GM19463 (cell line): ENCODE data around the gene PPTC7.
A peak's percentile ranks its signal among the peaks of the same experiment; 100 is the strongest.
"Not testable (repeated sequence)": the region's sequence is repeated elsewhere in the genome, so short reads cannot be mapped to it uniquely, and the experiment has no call there.

Experiments
- ATAC-seq: cut with Tn5 transposase; IDR thresholded peaks from one replicate; pipeline ENCODE4 v1.9.1; 2021; ENCODE audit warnings: mild to moderate bottlenecking, moderate library complexity; ENCODE audit not compliant: unreplicated experiment

PPTC7 gene, protein sequence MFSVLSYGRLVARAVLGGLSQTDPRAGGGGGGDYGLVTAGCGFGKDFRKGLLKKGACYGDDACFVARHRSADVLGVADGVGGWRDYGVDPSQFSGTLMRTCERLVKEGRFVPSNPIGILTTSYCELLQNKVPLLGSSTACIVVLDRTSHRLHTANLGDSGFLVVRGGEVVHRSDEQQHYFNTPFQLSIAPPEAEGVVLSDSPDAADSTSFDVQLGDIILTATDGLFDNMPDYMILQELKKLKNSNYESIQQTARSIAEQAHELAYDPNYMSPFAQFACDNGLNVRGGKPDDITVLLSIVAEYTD

GRCh38 chr12:110583137-110584059 lies at the start of gene PPTC7:
TSS of gene PPTC7 (minus strand) at chr12:110583318. CDS start at chr12:110583031, 287 bp downstream.
- peak; percentile 91 for ATAC-seq

- ATAC-seq = no peak
Measured at GRCh38 chr12:110627500-110628195, 44.5 kb upstream of the PPTC7 start.

DNA sequence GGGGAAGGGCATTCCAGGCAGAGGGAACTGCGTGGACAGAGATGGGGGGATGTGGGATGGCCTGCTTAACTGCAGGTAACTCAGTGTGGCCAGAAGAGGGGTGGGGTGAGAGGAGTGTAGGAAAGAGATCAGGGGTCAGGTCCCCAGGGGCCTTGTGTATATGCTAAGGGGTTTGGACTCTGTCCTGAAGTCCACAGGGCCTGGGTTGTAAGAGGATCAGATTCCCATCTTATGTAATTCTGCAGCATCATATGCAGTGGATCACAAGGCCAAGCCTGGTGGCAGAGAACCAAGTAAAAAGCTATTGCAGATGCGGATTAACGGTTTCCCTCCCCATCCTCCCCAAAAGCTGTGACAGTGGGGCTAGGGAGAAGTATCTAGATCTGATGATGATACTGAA lies 39.5 kb upstream of the PPTC7 start:
- no peak for ATAC-seq

DNA sequence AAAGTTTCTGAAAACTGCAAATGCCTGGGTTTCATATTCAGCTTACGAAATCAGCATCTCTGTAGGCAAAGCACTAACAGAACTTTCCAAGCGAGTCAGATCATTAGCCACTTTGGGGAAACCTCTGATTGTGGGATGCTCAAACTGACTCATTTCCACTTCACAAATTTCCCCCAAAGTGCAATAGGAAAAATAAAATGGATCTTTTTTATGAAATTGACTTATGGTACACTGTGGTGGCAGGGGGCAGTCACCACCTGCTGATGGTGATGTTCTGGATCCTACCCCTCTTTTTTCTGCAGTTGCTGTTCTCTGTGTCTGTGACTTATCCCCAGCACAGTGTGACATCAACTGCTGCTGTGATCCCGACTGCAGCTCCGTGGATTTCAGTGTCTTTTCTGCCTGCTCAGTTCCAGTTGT lies 36.4 kb upstream of the PPTC7 start:
- peak; percentile 52 for ATAC-seq

DNA sequence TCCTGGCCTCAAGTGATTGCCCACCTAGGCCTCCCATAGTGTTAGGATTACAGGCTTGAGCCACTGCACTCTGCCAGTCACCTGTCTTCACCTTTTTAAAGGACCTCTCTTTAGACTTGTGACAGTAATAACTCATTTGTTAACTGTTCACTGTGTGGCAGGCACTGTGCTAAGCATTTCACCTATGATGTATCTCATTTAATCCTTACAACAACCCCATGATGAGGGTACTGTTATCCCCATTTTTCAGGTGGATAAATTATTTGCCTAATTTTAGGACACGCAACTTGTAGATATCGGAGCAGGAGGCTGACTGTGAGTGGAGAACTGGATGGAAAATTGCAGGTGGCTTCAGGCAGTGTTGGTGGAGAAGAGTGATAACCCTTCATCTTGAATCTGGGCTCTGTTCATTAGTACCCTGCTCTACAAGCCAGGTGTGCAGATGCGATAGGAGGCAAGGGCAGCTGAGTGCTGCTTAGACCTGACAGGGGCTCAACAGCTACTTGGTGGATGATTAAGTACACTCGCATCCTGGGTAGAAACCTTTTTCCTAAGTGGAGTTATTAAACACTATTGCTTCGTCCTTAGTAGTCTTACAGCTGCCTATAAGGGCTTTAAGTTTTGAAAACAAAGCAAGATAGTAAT lies 33.5 kb upstream of the PPTC7 start:
- no peak for ATAC-seq

DNA sequence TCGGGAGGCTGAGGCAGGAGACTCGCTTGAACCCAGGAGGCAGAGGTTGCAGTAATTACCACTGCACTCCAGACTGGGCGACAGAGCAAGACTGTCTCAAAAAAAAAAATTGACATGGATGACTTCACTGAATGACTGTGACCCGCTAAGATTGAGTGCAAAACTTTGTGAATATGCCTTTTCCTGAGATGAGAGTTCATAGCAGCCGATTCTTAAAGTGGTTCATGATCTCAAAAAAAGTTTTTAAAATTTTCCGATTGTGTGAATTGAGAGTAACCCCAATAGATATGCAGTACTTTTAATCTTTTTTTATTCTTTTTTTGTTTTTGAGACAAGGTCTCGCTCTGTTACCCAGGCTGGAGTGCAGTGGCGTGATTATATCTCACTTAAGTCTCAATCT lies 32.1 kb upstream of the PPTC7 start:
- ATAC-seq = no peak

DNA sequence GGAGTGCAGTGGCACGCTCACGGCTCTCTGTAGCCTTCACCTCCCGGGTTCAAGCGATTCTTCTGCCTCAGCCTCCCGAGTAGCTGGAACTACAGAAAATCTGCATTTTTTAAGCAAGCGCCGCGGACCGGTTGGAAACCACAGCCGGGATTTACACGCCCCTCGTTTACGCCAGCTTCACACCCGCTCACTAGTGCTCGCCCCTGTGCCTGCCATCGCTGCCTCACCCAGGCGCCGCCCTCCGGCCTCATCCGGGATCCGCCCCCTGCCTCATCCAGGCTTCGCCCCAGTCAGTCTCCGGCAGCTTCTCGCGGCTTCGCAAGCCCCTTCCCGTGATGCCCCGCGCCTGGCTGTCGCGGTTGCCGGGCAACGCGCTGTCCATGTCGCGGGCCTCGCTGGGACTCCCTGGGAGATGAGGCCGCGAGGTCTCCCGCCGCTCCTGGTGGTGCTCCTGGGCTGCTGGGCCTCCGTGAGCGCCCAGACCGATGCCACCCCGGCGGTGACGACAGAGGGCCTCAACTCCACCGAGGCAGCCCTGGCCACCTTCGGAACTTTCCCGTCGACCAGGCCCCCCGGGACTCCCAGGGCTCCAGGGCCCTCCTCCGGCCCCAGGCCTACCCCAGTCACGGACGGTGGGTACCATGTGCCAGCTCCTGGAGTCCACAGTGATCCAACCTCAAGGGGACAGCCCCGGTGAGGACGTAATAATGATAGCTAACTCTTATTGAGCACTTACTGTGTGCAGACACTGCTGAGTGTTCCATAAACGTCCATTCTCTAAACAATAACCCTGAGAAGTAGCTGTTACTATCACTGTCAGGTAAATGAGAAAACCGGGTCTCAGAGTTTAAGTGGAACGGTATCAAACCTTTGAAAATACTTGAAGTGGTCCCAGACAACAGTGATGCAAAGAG lies 30.9 kb upstream of the PPTC7 start, which contains the start of gene TCTN1:
TCTN1 (plus strand) TSS at position 359 of the 914 bp plus-strand sequence; CDS start at position 413, 54 bp downstream.
- peak; percentile 97 for ATAC-seq

DNA sequence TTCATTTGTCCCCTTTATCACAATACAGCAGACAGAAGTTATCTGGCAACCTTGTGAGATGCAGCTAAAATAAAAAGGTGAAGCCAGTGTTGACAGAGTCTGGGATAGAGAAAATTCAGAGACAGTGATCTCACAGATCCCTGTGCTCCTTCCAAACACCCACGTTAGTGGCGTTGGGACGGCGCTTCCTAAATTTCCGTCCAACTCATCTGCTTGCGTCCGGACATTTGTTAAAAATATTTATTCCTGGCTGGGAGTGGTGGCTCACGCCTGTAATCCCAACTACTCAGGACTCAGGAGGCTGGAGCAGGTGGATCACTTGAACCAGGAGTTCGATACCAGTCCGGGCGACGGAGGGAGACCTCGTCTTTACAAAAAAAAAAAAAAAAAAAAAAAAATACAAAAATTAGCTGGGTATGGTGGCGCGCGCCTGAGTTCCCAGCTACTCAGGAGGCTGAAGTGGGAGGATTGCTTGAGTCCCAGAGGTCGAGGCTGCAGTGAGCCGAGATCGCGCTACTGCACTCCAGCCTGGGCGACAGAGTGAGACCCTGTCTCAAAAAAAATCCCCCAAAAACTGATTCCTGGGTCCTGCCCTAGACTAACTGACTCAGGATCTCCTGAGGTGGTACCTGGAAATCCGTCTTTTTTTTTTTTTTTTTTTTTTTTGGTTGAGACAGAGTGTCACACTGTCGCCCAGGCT lies 30.1 kb upstream of the PPTC7 start:
- ATAC-seq = no peak

- no peak for ATAC-seq
Measured at GRCh38 chr12:110606253-110606611, 23.1 kb upstream of the PPTC7 start.

- not testable (repeated sequence) for ATAC-seq
Measured at GRCh38 chr12:110602085-110602814, 19.1 kb upstream of the PPTC7 start.

- ATAC-seq = no peak
Measured at GRCh38 chr12:110600254-110600653, 17.1 kb upstream of the PPTC7 start.

DNA sequence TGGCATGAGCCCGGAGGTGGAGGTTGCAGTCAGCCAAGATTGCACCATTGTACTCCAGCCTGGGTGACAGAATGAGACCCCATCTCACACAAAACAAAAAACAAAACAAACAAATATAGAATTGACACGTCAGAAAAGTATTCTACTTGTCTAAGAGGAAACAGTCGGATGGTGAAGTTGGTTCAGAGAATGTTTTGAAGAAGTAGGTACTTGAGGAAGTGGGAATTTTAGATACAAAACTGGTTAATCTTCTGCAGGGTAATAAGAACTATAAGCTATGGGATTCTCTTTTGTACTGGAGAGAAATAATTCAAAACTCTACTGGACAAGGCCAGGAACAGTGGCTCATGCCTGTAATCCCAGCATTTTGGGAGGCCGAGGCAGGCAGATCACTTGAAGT lies 16.2 kb upstream of the PPTC7 start:
- ATAC-seq = no peak

- no peak for ATAC-seq
Measured at GRCh38 chr12:110597885-110598284, 14.8 kb upstream of the PPTC7 start.

- ATAC-seq = not testable (repeated sequence)
Measured at GRCh38 chr12:110592919-110593318, 9.8 kb upstream of the PPTC7 start.

GRCh38 chr12:110592078-110592477 lies 9.0 kb upstream of the PPTC7 start:
- no peak for ATAC-seq

DNA sequence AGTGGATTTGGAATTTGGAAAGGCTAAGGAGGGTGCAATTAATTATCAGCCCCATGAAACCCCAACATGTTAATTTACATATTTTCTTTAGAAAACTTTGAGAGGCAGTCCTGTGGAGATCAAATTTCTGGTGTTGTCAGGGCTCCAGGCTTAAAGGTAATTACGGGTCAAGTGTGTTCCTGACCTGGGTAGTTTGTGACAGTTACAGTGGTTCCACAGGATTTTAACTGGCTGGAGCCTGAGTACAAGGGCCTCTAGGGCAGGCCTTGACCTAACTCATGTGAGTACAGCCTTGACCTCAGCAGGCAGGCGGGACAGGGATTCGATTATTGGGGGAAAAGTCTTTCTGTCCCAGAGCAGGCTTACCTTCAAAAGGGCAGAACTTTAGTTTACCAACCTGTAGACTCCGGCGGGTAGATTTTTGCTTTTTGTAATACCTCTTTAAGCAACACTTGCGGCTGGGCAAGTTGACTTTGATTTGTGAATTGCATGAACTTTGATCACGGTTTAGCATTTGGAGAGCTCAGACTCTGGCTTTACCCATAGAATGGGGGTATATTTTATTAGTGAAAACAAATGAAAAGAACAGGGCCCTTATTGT lies 8.4 kb upstream of the PPTC7 start:
- no peak for ATAC-seq

DNA sequence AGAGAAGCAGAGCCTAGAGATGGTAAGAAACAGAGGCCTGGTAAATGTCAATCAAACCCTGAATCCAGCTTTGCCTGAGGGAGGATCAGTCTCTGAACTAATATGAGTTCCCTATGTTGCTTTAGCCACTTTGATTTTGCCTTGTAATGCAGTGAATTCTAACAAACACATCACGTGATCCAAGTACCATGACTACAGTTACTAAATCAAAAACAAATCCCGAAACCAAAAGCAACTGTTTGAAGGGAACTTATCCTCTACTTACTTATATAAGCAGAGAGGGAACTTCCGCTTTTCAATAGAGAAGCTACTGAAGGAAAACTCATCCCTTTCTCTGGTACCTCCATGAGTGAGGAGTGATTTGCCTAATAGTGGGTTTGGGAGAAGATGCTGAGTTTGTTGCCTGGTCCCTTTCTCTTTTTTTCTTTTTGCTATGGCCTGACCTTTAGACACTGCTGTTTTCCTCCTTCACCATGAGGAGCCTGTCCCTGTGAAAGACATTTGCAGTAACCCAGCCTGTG lies 7.7 kb upstream of the PPTC7 start:
- peak; percentile 76 for ATAC-seq

- no peak for ATAC-seq
Measured at GRCh38 chr12:110590059-110590458, 6.9 kb upstream of the PPTC7 start.
